NT2/D1 (cell line): ENCODE data around the gene RO60.

ENCODE experiments used
- YY1 ChIP-seq: IDR thresholded peaks from 2 replicates; pipeline ENCODE4 v1.6.1; 2011; ENCODE audit not compliant: insufficient read length, insufficient read depth
- ZNF274 ChIP-seq: IDR thresholded peaks from 2 replicates; pipeline ENCODE4 v1.6.1; 2011; ENCODE audit warnings: mild to moderate bottlenecking, low read depth, low read length

DNA sequence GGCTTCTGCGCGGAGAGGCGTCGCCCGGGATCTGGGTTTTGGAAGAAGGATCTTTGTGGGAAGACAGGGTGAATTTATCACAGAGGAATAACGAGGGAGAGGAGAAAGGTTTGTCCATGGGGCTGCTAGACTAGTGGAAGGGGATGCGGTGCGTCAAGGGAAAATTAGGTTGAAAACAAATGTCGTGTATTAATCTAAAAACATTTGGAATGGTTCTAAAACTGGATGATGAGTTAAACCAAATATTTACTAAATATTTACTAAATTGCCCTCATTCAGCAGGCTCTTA, 647 bp downstream of the RO60 start:
- no peak for TF ChIP-seq YY1
- TF ChIP-seq ZNF274: no peak
